Right ventricle myocardium superior (tissue), 1 donor: Measurements from ENCODE around the gene MOCOS. TPM values are rescaled to one million over a fixed set of nuclear protein-coding genes. Genes with fewer than 3 reads are reported as not detected.
"Not testable (repeated sequence)": the region's sequence is repeated elsewhere in the genome, so short reads cannot be mapped to it uniquely, and the experiment has no call there.

Source experiments
- ATAC-seq: fragments of 200-7000 bp; cut with Tn5 transposase; one replicate; pipeline ENCODE4 v1.9.1; 2020; ENCODE audit warnings: mild to moderate bottlenecking; ENCODE audit not compliant: poor library complexity
- DNase-seq: peaks from one replicate; pipeline ENCODE4 v3.0.0-alpha.2; 2020
- intact Hi-C: fragments of 100-400 bp; cut with DNase I; formaldehyde crosslinking; loops from one replicate; pipeline ENCODE4 v1.11.2; 2022
- long read RNA-seq: library from polyadenylated mRNA; unstranded; transcript quantifications from one replicate; pipeline ENCODE4 v2.0.0, GENCODE V29; 2021
- total RNA-seq: library from RNA; stranded (reverse); fragmentation: NEBNext Ultra II Directional; extraction: Animal tissue kit (Norgen Biotek cat#: 25700); gene quantifications from one replicate; pipeline ENCODE4 v1.2.1, GENCODE V29; 2021
- donor health status: DM: no; HTN: yes; CAD: no; lungs with severe emphysema.

MOCOS gene
- total RNA-seq, result 0.40 TPM
- long read RNA-seq, partial matches to known transcripts, result 1 of 1 reads
- long read RNA-seq, other reads (novel, unspliced or antisense), result 0 of 1 reads

DNA sequence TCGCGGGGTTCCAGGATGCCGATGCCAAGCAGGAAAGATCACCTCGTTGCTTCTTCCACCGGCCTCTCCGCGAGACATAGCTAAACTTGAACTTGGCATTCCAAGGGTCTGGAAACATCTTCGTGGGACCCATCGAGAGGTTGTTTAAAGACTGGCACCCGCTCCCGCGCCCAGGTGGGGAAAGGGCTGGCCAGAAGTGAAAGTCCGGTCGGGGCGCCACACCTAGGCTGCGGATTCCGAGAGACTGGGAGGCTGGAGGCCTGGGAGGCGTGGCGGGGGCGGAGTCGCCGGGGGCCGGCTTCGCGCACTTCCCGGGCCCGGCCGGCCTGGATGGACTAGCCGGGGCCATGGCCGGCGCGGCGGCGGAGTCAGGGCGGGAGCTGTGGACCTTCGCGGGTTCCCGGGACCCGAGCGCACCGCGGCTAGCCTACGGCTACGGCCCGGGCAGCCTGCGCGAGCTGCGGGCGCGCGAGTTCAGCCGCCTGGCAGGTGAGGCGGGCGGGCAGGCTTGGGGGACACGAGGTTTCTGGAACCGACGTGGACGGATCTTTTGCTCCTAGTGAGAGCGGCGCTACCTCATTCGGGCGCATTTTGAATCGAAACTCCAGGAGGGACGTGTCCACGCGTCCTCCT, at the start of gene MOCOS:
MOCOS (plus strand) TSS at position 305 of the 633 bp plus-strand sequence; CDS start at position 348, 43 bp downstream.
- peak; percentile 98 for ATAC-seq
- intact Hi-C loops, result loop anchor here (10.0 kb wide), 1 partner anchor 97 kb away; no protein-coding TSS in a partner anchor
- peak; percentile 88 for DNase-seq

DNA sequence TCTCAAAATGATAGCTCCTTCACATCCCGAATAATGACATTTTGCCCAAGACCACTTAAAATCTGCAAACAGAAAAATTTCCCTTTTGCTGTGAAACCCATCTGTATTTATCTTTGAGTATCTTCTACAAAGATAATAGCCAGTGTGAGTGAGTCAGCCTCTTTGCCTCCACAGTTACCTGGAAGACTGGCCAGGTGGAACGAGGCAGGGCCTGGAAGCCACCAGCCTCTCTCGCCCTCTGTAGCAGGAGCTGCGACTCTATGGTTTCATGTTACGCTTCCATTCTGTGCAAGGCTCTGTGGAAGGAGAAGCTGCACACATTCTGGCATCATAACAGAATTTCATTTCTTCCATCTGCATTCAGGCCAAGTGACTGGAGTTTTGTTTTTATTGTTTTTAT, 48.1 kb upstream of the MOCOS start:
- intact Hi-C loops, result no loop called here
- ATAC-seq, result no peak
- DNase-seq, result no peak

- ATAC-seq (no peak), DNase-seq (no peak)
- intact Hi-C loops, result no loop called here
These were observed 45.7 kb upstream of the MOCOS start for GRCh38 chr18:36141576-36141975.

DNA sequence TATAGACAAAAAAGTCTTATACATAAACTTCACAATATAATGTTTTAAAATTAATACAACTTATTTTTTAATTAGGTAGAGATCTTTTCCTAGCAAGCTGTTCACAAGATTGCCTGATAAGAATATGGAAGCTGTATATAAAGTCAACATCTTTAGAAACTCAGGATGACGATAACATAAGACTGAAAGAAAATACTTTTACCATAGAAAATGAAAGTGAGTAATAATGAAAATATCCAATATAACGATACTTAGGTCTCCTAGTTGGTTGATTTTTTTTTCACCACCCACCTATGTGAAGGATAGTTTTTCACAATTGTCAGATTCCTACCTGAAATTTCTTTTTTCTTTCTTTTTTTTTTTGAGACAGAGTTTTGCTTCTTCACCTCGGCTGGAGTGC, 44.5 kb upstream of the MOCOS start:
- intact Hi-C loops, result no loop called here
- ATAC-seq (no peak), DNase-seq (no peak)

DNA sequence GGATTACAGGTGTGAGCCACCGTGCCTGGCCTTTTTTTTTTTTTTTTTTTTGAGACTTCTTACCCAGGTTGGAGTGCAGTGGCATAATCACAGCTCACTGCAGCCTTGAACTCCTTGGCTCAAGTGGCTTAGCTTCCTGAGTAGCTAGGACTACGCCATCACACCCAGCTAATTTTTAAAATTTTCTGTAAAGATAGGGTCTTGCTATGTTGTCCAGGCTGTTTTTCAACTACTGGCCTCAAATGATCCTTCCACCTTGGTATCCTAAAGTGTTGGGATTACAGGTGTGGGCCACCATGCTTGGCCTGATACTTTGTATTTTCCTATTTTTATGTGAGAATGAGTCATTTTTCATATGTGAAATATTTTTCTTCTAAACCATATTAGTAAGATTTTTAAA, 43.9 kb upstream of the MOCOS start:
- DNase-seq (no peak), ATAC-seq (no peak)
- intact Hi-C loops, result no loop called here

GRCh38 chr18:36149514-36150289, 37.6 kb upstream of the MOCOS start:
- intact Hi-C loops, result no loop called here
- ATAC-seq (no peak), DNase-seq (no peak)

DNA sequence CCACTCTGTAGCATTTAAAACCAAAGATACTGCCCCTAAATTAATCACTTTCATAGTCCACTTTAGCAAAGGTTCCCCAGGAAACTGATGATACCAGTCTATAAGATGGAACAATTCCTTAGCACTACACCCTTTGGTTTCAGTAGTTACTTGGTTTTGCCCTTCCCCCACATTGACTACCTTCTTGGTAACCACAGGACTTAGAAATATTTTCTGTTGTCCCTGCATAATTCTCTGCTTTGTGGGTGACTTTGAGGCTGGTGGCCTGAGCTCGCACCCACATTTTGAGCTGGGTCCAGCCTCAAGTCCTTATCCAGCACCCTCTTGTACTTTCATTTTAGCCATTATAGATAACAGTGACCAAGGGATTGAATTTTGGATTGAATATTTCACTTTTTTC, 34.5 kb upstream of the MOCOS start:
- intact Hi-C loops, result no loop called here
- DNase-seq (no peak), ATAC-seq (no peak)

GRCh38 chr18:36153203-36153602, 34.1 kb upstream of the MOCOS start:
- DNase-seq (no peak), ATAC-seq (no peak)
- intact Hi-C loops, result no loop called here

DNA sequence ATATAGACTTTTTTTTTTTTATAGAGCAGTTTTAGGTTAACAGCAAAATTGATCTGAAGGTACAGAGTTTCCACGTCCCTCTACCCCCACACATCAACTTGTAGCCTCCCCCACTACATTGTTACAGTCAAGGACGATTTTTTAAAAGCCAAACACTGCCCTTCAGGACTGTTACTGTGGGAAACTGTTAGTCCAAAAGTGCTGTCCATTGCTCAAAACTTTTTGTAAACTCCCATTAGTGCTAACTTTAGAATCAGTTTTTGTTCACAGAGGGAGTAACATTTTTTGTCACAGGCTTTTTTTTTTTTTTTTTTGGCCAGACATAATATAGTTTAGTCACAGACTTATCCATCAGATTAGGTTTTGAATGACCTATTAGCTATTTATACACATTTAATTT, 33.5 kb upstream of the MOCOS start:
- DNase-seq (no peak), ATAC-seq (no peak)
- intact Hi-C loops, result no loop called here

DNA sequence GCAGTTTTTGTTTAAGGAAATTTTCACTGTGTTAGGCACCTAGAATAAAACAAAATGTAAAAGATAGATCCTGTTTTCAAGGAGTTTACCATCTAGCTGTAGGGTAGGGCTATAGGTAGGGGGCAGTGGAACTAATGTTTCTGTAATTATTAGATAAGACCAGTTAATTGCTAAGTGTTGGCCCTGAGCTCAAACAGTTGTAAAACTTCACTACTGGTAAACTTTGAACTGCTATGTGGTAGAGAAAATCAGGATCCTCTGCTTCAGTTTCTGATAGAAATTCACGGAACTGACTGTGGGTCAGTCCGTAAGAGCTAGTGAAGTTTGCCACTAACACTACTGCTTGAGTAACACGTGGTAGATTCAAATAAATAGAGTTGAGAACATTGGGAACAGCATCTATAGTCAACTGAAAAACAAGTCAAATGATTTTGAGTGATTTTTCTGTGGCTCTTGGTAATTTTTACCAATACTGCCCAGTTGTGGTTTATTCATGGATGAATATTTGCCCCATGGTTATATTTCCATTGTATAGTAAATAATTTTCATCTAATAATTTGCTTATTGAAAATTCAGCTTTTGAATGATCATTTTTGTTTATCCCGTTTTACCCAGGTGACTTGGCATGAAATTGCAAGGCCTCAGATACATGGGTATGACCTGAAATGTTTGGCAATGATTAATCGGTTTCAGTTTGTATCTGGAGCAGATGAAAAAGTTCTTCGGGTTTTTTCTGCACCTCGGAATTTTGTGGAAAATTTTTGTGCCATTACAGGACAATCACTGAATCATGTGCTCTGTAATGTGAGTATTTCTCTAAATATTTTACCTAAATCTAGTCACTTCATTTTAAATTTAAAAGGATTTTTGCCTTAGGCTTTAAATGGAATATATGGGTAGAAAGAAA, 31.2 kb upstream of the MOCOS start:
- ATAC-seq (no peak), DNase-seq (no peak)
- intact Hi-C loops, result no loop called here

- intact Hi-C loops, result no loop called here
- no peak for ATAC-seq
- DNase-seq, result no peak
These were observed 29.9 kb upstream of the MOCOS start for GRCh38 chr18:36157441-36157840.

DNA sequence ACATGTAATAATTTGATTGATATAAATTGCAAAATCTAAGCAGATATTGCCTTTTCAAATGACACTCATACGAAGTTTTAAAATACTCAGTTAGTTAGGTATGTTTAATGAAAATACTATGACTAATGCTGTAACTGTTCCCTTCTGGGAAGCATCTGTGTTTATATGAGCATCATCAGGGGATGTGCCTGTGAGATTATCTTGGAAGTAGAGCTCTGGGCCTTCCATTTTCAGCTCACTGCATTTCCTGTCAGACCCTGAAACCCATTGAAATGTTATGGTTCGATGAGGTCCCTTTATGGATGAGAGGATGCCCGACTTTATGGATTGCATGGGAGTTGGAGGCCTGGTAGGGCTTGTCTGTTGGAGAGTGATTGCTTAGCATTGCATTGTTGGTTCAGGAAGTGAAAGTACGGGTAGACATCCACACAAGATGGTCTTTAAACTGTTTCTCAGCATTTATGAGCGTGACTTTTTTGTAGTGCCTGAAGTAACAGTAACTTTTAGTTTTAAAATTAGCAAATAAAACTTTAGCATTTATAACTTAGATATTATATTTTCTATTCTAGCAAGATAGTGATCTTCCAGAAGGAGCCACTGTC, 28.9 kb upstream of the MOCOS start:
- no peak for DNase-seq
- ATAC-seq, result no peak
- intact Hi-C loops, result no loop called here

GRCh38 chr18:36160959-36161371, 26.3 kb upstream of the MOCOS start:
- intact Hi-C loops, result loop anchor here (10.0 kb wide), 1 partner anchor 94 kb away; no protein-coding TSS in a partner anchor
- no peak for DNase-seq
- ATAC-seq, result no peak

DNA sequence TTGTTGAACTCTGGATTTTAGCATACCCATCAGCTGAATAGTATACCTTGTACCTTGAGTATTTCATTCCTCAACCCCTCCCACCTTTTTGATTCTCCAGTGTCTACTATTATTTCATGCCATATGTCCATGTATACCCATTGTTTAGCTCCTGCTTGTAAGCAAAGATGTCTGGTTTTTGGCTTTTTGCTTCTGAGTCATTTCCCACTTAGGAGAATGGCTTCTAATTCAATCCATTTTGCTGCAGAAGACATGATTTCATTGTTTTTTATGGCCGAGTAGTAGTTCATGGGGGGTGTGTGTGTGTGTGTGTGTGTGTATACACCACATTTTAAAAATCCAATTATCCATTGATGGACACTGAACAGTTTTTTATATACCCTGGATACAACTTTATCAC, 24.3 kb upstream of the MOCOS start:
- ATAC-seq, result no peak
- no peak for DNase-seq
- intact Hi-C loops, result loop anchor here (10.0 kb wide), 1 partner anchor 92 kb away; no protein-coding TSS in a partner anchor

DNA sequence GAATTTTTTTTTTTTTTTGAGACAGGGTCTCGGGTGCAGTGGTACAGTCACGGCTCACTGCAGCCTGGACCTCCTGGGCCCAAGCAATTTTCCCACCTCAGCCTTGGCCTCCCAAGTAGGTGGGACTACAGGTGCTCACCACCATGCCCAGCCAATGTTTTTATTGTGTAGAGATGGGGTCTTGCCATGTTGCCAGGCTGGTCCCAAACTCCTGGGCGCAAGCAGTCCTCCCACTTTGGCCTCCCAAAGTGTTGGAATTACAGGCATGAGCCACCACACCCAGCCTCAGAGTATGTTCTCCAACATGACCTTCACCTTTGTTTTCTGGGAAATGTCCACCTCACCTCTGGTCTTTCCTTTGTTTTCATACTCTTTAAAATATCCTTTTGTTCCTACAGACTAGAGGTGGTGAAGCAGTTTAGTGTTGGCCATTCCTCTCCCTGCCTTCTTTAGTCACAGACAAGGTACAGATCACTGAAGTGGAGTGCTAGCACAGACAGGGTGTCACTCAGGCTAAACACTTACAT, 19.5 kb upstream of the MOCOS start:
- no peak for DNase-seq
- intact Hi-C loops, result loop anchor here (10.0 kb wide), 1 partner anchor 87 kb away; no protein-coding TSS in a partner anchor
- no peak for ATAC-seq

GRCh38 chr18:36168296-36168695, 19.0 kb upstream of the MOCOS start:
- ATAC-seq, DNase-seq: not testable (repeated sequence)
- intact Hi-C loops, result loop anchor here (10.0 kb wide), 1 partner anchor 87 kb away; no protein-coding TSS in a partner anchor

DNA sequence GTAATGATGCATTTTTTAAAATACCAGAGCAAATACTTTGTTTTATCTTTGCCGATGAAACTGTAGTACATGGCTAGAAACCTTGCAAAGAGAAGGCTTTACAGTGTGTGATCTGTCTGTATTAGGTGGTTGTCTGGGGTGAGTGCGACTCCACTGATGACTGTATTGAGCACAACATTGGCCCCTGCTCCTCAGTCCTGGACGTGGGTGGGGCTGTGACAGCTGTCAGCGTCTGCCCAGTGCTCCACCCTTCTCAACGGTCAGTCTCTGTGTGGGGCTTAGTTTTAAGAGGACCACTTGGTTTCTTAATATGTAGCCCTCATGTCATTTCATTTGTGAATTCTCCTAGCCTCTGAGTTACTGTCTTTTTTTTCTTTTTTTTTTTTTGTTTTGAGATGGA, 17.4 kb upstream of the MOCOS start:
- no peak for ATAC-seq
- no peak for DNase-seq
- intact Hi-C loops, result loop anchor here (10.0 kb wide), 1 partner anchor 85 kb away; no protein-coding TSS in a partner anchor

- no peak for ATAC-seq
- intact Hi-C loops, result no loop called here
- no peak for DNase-seq
These were observed 11.8 kb upstream of the MOCOS start for GRCh38 chr18:36175481-36175880.
